HG03097 (cell line): Measurements from ENCODE around the gene EMC6.

Experiments
- ATAC-seq: cut with Tn5 transposase; IDR thresholded peaks from one replicate; pipeline ENCODE4 v1.9.1; 2021; ENCODE audit not compliant: unreplicated experiment, low FRiP score

The EMC6 gene

DNA sequence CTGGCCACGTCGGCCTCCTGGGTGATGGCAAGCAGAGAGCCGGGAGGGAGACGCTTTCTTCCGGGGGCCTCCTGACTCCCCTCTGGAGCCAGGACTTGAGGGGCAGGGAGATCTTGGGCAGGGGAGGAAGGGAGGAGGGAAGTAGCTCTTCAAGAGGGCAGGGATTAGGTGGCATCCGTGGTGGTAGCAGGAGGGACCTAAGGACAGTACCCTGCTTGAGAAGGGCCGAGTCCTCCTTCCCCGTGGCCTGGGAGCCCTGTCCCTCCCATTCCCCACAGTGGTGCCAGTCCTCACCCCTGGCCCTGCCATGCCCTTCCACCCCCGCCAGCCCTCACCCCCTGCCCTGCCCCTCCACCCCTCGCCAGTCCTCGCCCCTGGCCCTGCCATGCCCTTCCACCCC lies 12.8 kb upstream of the EMC6 start:
- no peak for ATAC-seq

DNA sequence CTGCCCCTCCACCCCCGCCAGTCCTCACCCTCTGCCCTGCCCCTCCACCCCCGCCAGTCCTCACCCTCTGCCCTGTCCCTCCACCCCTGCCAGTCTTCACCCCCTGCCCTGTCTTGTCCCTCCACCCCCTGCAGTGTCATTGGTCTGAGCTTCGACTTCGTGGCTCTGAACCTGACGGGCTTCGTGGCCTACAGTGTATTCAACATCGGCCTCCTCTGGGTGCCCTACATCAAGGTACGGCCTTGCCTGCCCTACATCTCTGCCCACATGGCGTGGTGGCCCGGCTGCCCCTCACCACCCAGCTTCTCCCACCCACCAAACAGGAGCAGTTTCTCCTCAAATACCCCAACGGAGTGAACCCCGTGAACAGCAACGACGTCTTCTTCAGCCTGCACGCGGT lies 12.3 kb upstream of the EMC6 start:
- no peak for ATAC-seq

DNA sequence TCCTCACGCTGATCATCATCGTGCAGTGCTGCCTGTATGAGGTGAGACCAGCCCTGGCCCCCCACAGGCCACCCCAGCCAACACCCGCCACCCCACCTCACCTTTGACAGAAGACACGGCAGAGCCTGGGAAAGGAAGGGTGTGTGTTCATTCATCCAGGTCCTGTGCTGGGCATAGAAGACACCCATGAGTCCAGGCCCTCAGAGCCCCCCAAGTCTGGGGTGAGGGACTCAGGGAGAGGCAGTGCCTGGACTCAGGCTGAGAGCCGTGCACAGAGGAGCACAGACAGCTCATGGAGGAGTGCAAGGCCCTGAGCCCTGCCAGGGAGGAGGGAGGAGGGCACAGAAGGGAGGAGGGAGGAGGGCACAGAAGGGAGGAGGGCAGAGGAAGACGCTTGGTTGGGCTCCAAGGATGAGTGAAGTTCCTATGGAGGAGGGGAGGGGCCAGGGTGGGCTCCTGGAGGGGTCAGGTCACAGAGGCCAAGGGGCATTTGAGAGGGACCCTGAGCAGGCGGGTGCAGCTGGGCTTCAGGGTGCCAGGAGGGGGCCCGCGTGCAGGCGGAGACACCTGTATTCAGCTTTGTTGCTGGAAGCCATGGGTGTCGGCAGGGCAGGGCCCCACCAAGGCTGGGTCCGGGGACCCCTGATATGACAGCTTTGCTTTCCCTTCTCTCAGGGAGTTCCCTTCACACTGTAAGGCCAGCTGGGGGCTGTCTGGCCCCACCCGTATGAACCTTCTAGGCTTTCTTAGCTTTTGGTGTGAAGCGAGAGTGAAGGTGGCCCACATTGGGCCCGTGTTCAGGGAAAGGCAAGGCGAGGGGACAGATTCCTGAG lies 11.6 kb upstream of the EMC6 start:
- ATAC-seq, result no peak

DNA sequence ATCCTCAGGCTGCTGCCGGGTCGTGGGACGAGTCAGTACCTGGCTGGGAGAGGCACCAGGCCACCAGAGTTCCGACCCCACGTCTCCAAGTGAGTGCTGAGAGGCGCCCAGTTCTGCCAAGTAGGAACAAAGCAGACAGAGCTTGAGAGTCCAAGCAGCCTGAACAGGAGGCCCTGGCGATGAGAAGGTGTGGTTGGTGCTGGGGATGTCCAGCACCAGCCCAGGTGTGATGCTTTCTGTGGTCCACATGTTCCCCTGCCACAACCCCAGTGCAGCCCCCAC lies 11.1 kb upstream of the EMC6 start:
- ATAC-seq, result no peak

DNA sequence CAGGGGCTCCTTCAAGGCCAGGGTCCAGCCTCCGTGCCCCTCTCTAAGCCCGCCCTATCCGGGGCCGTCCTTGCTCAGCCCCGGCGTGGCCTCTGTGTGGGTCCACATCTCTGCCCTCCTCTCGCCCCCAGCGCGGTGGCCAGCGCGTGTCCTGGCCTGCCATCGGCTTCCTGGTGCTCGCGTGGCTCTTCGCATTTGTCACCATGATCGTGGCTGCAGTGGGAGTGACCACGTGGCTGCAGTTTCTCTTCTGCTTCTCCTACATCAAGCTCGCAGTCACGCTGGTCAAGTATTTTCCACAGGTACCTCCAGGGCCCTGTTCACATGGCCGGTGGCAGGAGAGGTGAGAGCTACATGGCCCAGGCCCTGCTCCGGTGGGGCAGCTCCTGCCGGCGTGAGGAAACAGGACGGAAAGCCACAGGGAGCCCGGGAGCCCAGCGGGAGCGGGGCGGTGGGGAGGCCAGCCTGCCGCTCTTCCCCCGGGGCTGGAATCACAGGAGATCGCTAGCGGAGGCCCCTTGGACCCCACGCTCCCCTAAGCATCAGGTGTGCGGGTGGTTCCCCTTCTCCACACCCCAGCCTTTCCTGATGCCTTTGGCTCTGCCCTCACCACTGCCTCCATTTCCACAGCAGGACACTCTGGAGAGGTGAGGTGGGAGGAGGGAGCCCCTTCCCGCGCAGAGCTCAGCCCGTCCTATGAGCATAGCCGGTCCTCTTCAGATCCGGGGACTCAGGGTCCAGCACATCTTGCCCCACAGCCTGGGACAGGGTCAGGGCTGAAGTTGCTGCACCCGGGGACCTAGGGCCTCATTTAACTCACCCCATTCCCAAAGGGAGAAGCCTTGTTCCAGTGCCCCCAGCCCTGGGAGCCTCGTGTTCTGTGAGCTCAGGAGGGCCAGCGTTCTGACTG lies 10.5 kb upstream of the EMC6 start:
- no peak for ATAC-seq

DNA sequence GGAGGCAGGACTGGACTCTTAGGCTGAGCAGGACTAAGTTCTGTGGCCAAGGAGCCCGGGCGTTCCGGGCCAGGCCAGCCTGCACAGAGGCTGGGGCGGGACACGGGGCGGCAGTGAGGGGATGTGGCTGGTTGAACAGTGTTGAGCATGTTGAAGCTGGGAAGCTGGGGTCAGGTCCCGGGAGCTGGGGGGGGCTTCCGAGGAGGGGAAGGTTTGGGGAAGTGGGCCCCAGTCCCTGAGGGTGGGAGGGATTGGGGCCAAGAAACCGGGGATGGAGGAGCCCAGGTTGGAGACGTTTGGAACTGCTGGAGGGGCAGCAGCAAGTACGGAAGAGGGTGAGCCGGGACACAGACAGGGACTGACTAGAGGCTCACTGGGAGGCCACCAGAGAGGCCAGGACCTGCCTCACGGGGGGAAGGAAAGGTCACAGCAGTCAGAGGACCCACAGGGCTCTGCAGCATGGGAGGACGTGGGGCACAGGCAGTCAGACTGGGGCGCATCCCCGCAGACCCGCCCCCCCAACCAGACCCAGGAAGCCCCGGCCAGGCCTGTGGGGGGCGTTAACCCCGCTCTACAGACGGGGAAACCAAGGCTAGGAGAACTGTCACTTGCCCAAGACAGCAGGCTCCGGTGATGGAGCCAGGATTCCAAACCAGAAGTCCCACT lies 9.7 kb upstream of the EMC6 start:
- ATAC-seq, result no peak

DNA sequence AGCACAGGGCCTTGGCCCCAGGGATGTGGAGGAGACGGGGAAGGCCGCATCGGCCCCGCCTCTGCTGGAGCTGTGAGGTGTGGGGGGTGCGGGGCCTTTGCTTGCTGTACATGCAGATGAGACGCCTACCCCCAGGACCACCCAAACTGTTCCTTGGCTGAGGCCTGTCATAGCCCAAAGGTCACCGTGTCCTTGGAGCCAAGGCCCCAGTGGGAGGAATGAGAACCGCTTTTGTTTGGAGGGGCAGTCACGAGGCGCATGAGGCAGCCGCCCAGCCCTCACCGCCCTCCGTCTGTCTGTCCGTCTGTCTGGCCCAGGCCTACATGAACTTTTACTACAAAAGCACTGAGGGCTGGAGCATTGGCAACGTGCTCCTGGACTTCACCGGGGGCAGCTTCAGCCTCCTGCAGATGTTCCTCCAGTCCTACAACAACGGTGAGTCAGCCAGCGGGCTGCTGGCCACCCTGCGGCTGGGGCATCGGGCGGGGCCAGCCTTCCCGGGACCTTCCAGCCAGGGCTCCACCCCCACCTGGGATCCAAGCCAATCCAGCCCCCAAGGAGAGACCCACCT lies 9.0 kb upstream of the EMC6 start:
- ATAC-seq, result no peak

DNA sequence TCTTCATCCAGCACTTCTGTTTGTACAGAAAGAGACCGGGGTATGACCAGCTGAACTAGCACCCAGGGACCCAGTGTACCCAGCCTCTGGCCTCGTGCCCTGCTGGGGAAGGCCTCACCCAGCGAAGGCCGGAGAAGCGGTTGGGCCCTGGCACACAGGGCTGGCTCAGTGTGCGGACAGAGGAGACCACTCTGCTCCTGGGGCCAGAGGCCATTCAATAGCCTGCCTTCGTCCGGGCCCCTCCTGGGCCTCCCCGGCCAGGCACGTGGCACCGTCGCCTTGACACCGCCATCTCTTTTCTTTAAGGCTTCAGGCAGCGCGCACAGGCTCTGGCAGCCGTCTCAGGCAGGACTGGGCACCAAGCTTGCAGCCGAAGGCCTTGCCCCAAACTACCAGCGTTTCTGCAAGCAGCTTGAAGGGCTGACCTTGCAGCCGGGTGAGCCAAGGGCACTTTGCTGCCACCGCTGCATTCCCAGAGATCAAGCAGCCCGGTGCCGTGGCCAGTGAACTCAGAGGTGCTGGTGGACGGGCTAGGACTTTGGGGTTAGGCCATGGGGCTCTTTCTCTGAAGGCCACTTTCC lies 8.2 kb upstream of the EMC6 start:
- ATAC-seq, result no peak

DNA sequence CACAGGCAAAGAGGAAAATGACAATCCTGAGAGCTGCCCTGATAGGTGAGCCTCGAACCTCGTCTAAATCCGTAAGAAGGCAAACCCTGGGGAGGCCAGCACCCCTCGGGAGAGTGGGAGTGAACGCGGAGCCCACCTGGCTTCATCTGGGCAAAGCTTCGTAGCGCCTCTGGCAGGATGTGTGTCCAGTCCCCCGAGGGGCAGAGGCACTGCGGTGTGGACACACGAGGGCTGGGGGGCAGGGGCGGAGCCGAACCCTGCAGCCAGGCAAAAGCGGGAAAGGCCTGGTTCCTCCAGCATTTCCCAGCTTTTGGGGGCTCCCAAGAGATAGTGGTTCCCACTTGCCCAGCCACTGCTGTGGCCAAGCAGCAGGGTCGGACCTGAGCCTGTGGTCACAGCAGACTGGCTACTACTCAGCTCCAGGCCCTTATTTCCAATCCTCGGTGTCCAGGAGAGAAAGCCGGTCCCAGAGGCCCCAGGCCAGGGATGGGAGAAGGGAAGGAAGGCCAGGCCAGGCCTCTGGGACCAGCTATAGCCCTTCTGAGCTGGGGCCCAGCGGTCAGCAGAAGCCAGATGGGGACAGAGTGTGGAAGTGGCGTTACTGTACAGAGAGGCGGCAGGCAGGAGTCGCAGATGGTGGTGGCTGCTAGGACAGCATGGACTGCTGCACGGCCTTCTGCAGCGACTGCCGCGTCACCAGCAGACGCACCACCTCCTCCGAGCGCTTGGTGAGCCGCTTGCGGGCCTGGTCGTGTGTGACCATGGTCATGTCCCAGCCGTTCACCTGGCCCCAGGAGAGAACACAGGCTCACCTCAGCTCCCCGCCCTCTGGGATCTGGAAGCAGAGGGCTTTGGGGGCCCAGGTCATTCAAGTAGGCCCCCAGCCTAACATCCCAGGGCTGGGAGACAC lies 5.3 kb upstream of the EMC6 start:
- no peak for ATAC-seq

DNA sequence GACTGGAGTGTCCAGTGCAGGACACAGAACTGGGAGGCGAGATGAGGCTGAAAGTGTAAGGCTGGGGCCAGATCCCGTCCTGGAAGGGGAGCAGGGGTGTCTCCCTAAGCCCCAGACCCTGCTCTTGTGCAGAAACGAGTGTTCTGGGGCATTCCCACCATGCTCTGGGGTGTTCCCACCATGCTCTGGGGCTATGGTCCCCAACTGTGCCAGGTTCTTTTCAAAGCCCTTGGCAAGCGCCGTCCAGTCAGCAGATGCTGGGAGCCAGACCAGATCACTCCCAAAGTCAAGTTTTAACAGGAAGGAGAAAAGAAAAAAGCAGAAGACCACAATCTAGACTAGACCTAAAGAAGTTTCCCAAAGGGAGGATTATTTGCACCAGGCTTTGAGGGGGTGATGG lies 2.8 kb upstream of the EMC6 start:
- no peak for ATAC-seq

DNA sequence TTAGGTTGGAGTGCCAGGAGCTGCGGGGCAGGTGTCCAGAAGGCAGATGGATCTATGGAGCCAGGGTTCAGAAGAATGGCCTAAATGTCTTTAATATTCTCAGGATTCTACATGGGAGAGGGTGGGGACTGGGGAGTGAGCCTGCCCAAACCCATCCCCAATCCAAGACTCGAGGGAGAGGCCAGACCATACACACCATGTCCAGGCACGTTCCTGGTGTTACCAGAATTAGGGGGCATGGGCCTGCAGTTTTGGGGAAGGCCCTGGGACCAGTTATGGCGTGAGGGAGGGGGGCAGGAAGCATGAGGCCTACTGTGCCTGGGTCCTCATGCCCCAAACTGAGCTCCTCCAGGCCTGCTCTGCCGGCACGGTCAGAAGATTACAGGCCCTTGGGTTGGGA lies 2.1 kb upstream of the EMC6 start:
- no peak for ATAC-seq

DNA sequence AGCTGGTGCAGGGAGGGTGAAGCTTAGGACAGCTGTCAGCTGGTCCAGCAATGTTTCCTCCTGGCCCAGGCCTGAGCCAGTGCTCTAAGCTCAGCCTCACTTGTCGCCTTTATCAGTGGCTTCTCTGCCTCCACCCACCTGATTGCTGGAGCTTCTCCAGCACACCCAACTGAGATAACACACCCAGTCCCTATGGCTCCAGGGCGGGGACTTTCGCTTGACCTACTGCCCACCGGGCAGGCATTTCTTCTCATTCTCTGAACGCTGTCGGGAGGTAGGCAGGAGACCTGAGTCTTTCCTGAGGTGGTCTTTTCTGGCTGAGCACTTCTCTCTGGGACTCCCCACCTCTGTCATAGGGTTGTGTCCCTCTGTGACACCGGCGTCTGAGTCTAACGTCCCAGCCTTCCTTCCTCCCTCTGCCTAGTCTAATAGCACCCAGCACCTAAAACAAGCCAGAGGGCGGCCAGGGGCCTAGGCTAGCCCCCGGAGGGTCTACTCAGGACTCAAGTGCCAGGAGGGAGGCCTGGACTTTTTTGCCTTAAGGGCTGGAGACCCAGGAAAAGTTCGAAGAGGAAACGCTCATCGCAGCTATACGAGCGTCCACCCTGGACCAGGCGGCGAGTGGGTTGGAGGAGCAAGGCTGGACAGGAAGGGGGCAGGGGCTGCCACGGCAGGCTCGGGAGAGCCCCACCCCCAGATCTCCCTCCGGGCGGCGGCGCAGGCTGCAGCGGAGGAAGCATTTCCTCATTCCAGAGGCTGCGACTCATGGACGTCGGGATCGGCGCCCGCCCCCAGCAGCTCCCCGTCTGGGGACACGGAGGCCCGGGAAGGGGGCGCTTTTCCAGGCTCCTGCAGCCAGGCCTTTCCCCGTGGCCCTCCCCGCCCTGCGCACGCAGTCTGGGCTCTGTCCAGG lies 990 bp upstream of the EMC6 start:
- ATAC-seq, result peak; percentile 4

DNA sequence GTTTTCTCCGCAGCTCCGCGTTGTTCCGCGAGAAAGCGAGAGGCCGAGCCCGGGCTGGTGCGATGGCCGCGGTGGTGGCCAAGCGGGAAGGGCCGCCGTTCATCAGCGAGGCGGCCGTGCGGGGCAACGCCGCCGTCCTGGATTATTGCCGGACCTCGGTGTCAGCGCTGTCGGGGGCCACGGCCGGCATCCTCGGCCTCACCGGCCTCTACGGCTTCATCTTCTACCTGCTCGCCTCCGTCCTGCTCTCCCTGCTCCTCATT lies 404 bp downstream of the EMC6 start:
- peak; percentile 15 for ATAC-seq

DNA sequence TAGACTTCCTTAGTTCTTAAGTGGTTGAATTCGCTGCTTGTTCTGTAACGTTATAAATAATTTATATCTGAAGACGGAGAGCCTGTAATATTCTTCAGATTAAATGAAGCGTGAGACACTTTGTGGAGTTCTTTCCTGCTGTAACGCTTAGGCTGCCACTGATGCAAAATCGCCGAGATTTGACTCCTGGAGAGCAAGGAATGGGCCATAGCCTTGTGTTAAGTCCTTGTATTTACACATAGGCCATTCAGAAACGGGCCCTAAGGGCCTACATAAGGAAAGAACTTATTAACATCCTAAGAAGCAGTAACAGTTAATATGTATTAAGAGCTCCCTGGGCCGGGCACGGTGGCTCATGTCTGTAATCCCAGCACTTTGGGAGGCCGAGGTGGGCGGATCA lies 936 bp downstream of the EMC6 start:
- ATAC-seq, result no peak

DNA sequence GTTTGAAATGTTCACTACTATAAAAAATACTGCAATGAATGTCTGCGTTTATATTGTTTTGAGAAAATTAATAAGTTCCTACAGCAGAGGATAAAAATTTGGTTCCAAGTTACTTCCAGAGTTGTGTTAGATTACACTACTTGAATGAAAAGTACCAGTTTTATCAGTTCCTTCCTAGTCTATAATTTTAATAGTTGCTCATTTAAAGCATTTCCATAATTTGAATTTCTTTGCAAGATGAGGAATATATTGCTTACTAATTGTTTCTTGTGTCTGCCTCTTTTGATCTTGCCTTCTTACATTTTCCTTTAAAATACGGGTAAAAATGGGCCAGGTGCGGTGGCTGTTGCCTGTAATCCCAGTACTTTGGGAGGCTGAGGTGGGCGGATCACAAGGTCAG lies 4.0 kb downstream of the EMC6 start:
- no peak for ATAC-seq

DNA sequence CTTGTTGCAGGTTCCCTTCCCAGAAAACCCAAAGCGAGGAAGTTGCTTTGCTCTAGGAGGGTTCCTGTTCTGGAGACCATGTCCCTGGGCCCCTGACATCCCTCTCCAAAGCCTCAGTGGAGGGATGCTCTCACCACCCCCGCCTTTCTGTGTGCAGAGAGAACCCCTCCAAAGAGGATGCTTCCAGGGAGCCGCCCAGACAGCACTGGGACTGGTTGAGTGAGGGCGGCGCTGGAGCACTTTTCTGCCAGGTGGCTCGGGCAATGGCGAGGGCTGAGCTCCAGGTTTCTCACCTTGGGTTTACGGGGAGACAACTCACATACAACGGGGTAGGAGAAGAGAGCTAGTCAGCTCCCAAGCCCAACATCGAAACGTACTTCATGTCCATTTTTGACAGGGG lies 7.3 kb downstream of the EMC6 start:
- ATAC-seq, result no peak

DNA sequence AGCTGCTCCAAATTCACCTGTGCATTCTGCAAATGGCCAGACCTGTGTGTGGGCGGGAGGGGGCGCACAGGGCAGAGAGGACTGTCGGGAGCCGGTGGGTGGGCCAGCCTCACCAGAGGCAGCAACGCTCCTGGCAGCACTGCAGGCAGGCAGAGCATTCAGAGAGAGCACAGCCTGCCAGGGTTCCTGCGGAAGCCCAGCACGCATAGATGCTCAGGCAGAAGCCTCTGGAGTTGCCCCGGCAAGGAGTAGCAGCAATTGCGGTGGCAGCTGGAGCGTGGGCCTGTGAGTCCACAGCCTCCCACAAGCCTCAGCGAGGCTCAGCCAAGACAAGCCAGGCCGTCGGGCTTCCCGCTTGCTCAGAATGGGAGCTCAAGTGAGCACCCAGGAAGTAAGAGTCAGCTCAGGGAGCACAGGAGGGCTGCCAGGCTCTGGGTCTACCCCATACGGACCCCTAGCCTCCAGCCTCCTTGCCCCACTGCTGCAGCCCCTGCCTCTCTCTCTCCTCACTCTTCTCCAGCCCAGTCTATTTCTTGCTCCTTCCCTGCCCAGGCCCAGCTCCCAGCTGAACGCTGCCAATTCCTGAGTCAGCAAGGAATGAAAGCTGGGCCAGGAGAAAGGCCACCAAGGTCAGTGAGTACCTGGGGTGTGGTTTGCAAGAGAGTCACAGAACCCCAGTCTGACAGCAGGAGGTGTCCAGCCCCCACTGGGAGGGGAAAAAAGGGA lies 9.6 kb downstream of the EMC6 start:
- ATAC-seq, result no peak

DNA sequence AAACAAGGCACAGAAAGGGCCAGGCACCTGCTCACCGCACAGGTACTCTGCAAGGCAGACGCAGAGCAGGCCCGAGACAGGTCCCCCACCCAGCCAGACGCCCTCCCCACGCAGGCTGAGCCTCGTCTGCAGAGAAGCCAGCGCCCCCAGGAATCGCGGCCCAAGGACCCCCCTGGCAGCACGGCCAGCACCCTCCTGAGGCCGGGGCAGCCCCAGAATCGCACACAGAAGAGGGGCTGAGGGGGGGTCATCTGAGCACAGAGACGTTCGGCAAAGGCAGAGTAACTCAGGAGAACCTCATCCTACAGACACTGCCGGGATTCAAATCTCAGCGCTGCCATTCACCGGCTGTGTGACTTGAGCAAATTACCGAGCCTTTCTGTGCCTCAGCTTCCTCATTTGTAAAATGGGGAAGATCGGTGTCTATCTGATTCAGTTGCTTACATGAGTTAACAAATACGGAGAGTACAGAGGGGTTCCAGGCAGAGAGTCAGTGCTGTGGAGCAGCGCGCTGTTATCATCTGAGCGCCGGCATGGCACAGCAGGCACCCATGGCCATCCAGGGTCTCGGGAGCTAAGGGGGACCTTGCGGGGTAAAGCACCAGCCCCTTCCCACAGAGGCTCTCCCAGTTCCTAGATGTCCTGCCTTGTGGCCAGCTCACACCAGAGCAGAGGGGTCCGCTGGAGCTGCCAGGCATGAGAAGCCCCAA lies 10.4 kb downstream of the EMC6 start:
- ATAC-seq, result no peak
